ENCODE data around the gene PLEKHA8. TPM values are rescaled to one million over a fixed set of nuclear protein-coding genes. Genes with fewer than 3 reads are reported as not detected.
A peak's percentile ranks its signal among the peaks of the same experiment; 100 is the strongest.

The PLEKHA8 gene
- total RNA-seq, 1 experiment from 2014 or later: 38.1 TPM

- Mint-ChIP-seq H3K4me1 (no peaks in the 10 kb centered on the region), H3K9me3 (peaks cover 34% of the 10 kb centered on the region), H3K27me3 (ENCODE audit: low read depth) (no peaks in the 10 kb centered on the region), H3K36me3 (peaks cover 9% of the 10 kb centered on the region), H3K27ac (peak overlapping the region; percentile 48; the same call in 1 of the 2 replicates), H3K4me3 (no peak overlapping the region)
- DNase-seq (ENCODE audit: low spot score) (no peak), ATAC-seq (no peak)
- CTCF ChIA-PET: no interaction called here
- POLR2A ChIA-PET: no interaction called here
- no peak for TF ChIP-seq TCF7 (CRISPR knock-in tag; IDR thresholded peaks at IDR 0.05; ENCODE audit: low read depth)
- TF ChIP-seq HMGXB4 (CRISPR knock-in tag; IDR thresholded peaks at IDR 0.05): no peak
- no peak for TF ChIP-seq IRF1 (CRISPR knock-in tag; IDR thresholded peaks at IDR 0.05)
- no peak for TF ChIP-seq ZNF423 (CRISPR knock-in tag; IDR thresholded peaks at IDR 0.05)
- TF ChIP-seq JAZF1 (CRISPR knock-in tag; IDR thresholded peaks at IDR 0.05): no peak
Measured at GRCh38 chr7:30114536-30115238, 86.5 kb downstream of the PLEKHA8 start.

GRCh38 chr7:30115709-30116297 is 87.6 kb downstream of the PLEKHA8 start:
- no peak overlapping the region for H3K27ac Mint-ChIP-seq
- POLR2A ChIA-PET: no interaction called here
- H3K9me3 Mint-ChIP-seq: peaks cover 30% of the 10 kb centered on the region
- DNase-seq (ENCODE audit: low spot score): no peak
- CTCF ChIA-PET: no interaction called here
- peak; percentile 5; the same call in 1 of the 2 replicates for TF ChIP-seq ZNF121 (CRISPR knock-in tag; IDR thresholded peaks at IDR 0.05)
- no peak for TF ChIP-seq ZNF138 (CRISPR knock-in tag; conservative IDR thresholded peaks at IDR 0.05)
- no peak for TF ChIP-seq FOXP1 (CRISPR knock-in tag; IDR thresholded peaks at IDR 0.05; ENCODE audit: borderline replicate concordance)
- no peak for TF ChIP-seq JUN (CRISPR knock-in tag; IDR thresholded peaks at IDR 0.05)
- TF ChIP-seq SMAD4 (CRISPR knock-in tag; IDR thresholded peaks at IDR 0.05): no peak
- no peaks in the 10 kb centered on the region for H3K4me1 Mint-ChIP-seq
- no peak overlapping the region for H3K4me3 Mint-ChIP-seq
- peaks cover 9% of the 10 kb centered on the region for H3K36me3 Mint-ChIP-seq
- no peaks in the 10 kb centered on the region for H3K27me3 Mint-ChIP-seq (ENCODE audit: low read depth)
- ATAC-seq: peak; percentile 58; the same call in 1 of the 2 replicates

GRCh38 chr7:30116771-30117170 is 88.6 kb downstream of the PLEKHA8 start:
- DNase-seq (ENCODE audit: low spot score): no peak
- ChIA-PET CTCF (interaction anchor here (0.5 kb wide), 1 partner anchor 244 kb away, joined by 6 read pairs; no protein-coding TSS in a partner anchor), POLR2A (no interaction called here)
- ATAC-seq: no peak
- no peaks in the 10 kb centered on the region for H3K27me3 Mint-ChIP-seq (ENCODE audit: low read depth)
- no peaks in the 10 kb centered on the region for H3K4me1 Mint-ChIP-seq
- H3K9me3 Mint-ChIP-seq: peaks cover 29% of the 10 kb centered on the region
- peaks cover 9% of the 10 kb centered on the region for H3K36me3 Mint-ChIP-seq
- H3K4me3 Mint-ChIP-seq: no peak overlapping the region
- H3K27ac Mint-ChIP-seq: peak overlapping the region; percentile 84
- no peak for TF ChIP-seq ZMAT4 (CRISPR knock-in tag; IDR thresholded peaks at IDR 0.05)
- TF ChIP-seq ZNF671 (CRISPR knock-in tag; IDR thresholded peaks at IDR 0.05): no peak
- TF ChIP-seq GABPB1 (CRISPR knock-in tag; IDR thresholded peaks at IDR 0.05): no peak
- no peak for TF ChIP-seq ATF3 (CRISPR knock-in tag; conservative IDR thresholded peaks at IDR 0.05)
- TF ChIP-seq CREB1 (CRISPR knock-in tag; IDR thresholded peaks at IDR 0.05): no peak
- TF ChIP-seq E2F4 (CRISPR knock-in tag; IDR thresholded peaks at IDR 0.05; ENCODE audit: borderline replicate concordance, low read depth): no peak
- no peak for TF ChIP-seq FOXP4 (CRISPR knock-in tag; IDR thresholded peaks at IDR 0.05)
- no peak for TF ChIP-seq CDX4 (CRISPR knock-in tag; IDR thresholded peaks at IDR 0.05; ENCODE audit: borderline replicate concordance)
- TF ChIP-seq FOXP1 (CRISPR knock-in tag; IDR thresholded peaks at IDR 0.05; ENCODE audit: borderline replicate concordance): no peak
- no peak for TF ChIP-seq ZNF423 (CRISPR knock-in tag; IDR thresholded peaks at IDR 0.05)
- no peak for TF ChIP-seq SP1 (CRISPR knock-in tag; conservative IDR thresholded peaks at IDR 0.05)
- TF ChIP-seq MYBL2 (CRISPR knock-in tag; IDR thresholded peaks at IDR 0.05): no peak
- TF ChIP-seq SMAD4 (CRISPR knock-in tag; IDR thresholded peaks at IDR 0.05): no peak
- TF ChIP-seq ZNF281 (CRISPR knock-in tag; IDR thresholded peaks at IDR 0.05): no peak
